Activated B cell treated with CpG ODN at 0.5 μM for 24 hours (primary cell): ENCODE measurements around the gene PSD. TPM values are rescaled to one million over a fixed set of nuclear protein-coding genes. Genes with fewer than 3 reads are reported as not detected.

Experiments used
- ATAC-seq: fragments of 200-7000 bp; cut with Tn5 transposase; one replicate; pipeline ENCODE4 v1.10.0; 2021; ENCODE audit warnings: low read depth, mild to moderate bottlenecking, moderate library complexity
- CTCF ChIA-PET: fragments of 350-600 bp; sonication (Branson Sonifier 250); formaldehyde crosslinking; loops from one replicate; lab custom pipeline; 2021; ENCODE audit warnings: antibody characterized with exemption; lab: Charles Lee
- POLR2A ChIA-PET: fragments of 350-600 bp; sonication (Branson Sonifier 250); formaldehyde crosslinking; loops from one replicate; lab custom pipeline; 2021; ENCODE audit warnings: antibody characterized with exemption; lab: Charles Lee
- DNase-seq: peaks from one replicate; pipeline ENCODE4 v3.0.0; 2022
- H3K27ac Mint-ChIP-seq: one replicate; pipeline ENCODE4 v1.8.0; 2020; ENCODE audit warnings: mixed read lengths
- H3K27me3 Mint-ChIP-seq: one replicate; pipeline ENCODE4 v1.8.0; 2021; ENCODE audit warnings: mixed read lengths
- H3K36me3 Mint-ChIP-seq: one replicate; pipeline ENCODE4 v1.8.0; 2021; ENCODE audit warnings: low read depth, mixed read lengths
- H3K4me1 Mint-ChIP-seq: one replicate; pipeline ENCODE4 v1.8.0; 2021; ENCODE audit warnings: mixed read lengths
- H3K4me3 Mint-ChIP-seq: one replicate; pipeline ENCODE4 v1.8.0; 2020; ENCODE audit warnings: mild to moderate bottlenecking, mixed read lengths
- H3K9me3 Mint-ChIP-seq: one replicate; pipeline ENCODE4 v1.8.0; 2020; ENCODE audit warnings: mixed read lengths
- intact Hi-C: fragments of 100-400 bp; cut with micrococcal nuclease; formaldehyde crosslinking; loops from one replicate; pipeline ENCODE4 v1.15.1; 2024
- total RNA-seq: library from RNA; stranded (reverse); gene quantifications from 2 replicates; pipeline ENCODE4 v1.2.3, GENCODE V29; 2022
- TF ChIP-seq, protein P1 (sequence below): fragments of 200-600 bp; IDR thresholded peaks from one replicate; pipeline ENCODE4 v1.8.0; 2022; ENCODE audit warnings: antibody characterized with exemption, mild to moderate bottlenecking

The PSD gene
- total RNA-seq, 1 donor from 2014 or later = 1.5 TPM

DNA sequence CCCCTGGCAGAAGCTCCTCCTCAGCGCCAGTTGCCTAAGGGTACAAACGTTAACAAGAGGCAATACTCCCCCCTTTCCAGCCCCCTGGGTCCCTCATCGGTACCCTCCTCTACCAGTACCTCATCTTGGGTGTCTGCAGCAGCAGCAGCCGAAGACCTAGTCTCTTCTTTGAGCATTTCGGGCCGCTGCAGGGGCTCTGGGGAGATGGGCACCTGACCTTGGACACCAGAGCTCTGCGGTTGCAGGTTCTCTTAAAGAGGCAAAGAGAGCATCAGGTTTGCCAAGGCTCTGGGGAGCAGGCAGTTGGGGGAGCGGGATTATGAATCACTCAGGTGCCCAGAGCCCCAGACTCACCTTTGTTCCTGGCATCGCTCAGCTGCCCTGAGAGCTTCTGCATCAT is 5.6 kb upstream of the PSD start:
- H3K36me3 Mint-ChIP-seq = peaks cover 31% of the 10 kb centered on the region
- no peaks in the 10 kb centered on the region for H3K27me3 Mint-ChIP-seq
- intact Hi-C loops = no loop called here
- peaks cover 37% of the 10 kb centered on the region for H3K4me1 Mint-ChIP-seq
- TF ChIP-seq, protein P1, sequence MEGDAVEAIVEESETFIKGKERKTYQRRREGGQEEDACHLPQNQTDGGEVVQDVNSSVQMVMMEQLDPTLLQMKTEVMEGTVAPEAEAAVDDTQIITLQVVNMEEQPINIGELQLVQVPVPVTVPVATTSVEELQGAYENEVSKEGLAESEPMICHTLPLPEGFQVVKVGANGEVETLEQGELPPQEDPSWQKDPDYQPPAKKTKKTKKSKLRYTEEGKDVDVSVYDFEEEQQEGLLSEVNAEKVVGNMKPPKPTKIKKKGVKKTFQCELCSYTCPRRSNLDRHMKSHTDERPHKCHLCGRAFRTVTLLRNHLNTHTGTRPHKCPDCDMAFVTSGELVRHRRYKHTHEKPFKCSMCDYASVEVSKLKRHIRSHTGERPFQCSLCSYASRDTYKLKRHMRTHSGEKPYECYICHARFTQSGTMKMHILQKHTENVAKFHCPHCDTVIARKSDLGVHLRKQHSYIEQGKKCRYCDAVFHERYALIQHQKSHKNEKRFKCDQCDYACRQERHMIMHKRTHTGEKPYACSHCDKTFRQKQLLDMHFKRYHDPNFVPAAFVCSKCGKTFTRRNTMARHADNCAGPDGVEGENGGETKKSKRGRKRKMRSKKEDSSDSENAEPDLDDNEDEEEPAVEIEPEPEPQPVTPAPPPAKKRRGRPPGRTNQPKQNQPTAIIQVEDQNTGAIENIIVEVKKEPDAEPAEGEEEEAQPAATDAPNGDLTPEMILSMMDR = no peak
- DNase-seq = no peak
- H3K27ac Mint-ChIP-seq = no peak overlapping the region
- POLR2A ChIA-PET = interaction anchor here (0.6 to 6.2 kb wide), 4 partner anchors 9 to 255 kb away, joined by 4 to 305 read pairs (median 41); partner anchors contain the start of genes CUEDC2 and NFKB2
- CTCF ChIA-PET = interaction anchor here (2.3 to 5.2 kb wide), 4 partner anchors 24 to 55 kb away, joined by 8 to 29 read pairs (median 24); no protein-coding TSS in a partner anchor
- no peak for ATAC-seq
- H3K4me3 Mint-ChIP-seq = no peak overlapping the region
- H3K9me3 Mint-ChIP-seq = no peaks in the 10 kb centered on the region

DNA sequence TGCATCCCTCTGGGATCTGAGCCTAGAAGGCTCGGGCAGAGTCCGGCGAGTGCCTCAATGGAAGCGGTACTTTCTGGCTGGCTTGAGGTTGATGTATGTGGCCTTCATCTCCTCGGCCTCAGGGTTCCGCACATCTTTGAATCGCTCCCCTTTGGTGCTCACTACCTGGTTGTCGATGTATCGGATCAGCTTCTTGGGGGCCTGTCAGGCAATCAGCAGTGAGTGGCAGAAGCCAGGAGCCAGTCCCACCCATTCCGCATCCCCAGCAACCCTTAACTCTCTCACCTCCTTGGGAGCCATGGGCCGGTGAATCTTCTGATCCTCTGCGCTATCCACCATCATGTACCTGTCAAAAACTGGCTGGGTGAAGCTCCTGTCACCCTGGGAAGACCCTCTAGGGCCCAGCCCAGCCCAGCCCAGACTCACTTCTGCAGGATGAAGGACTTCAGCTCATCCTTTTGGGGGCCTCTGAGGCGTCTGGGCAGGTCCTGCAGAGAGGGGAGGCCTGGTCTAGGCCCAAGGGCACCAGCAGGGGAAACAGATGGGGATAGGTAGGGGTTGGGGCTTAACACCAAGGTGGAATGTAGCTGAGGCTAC is 4.9 kb upstream of the PSD start:
- H3K27ac Mint-ChIP-seq = no peak overlapping the region
- no peaks in the 10 kb centered on the region for H3K27me3 Mint-ChIP-seq
- DNase-seq = no peak
- H3K4me3 Mint-ChIP-seq = no peak overlapping the region
- H3K4me1 Mint-ChIP-seq = peaks cover 40% of the 10 kb centered on the region
- intact Hi-C loops = loop anchor here (2.0 kb wide), 1 partner anchor 71 kb away; no protein-coding TSS in a partner anchor
- peaks cover 30% of the 10 kb centered on the region for H3K36me3 Mint-ChIP-seq
- CTCF ChIA-PET = interaction anchor here (0.7 to 5.2 kb wide), 11 partner anchors 9 to 254 kb away, joined by 3 to 40 read pairs (median 8); partner anchors contain the start of genes C10orf95, CUEDC2 and NFKB2
- POLR2A ChIA-PET = interaction anchor here (1.2 to 6.2 kb wide), 5 partner anchors 9 to 219 kb away, joined by 4 to 305 read pairs (median 14); partner anchors contain the start of genes CUEDC2 and NFKB2
- ATAC-seq = no peak
- TF ChIP-seq, protein P1 = no peak
- no peaks in the 10 kb centered on the region for H3K9me3 Mint-ChIP-seq

GRCh38 chr10:102422545-102423129 is 4.1 kb upstream of the PSD start:
- CTCF ChIA-PET = interaction anchor here (0.7 to 5.2 kb wide), 18 partner anchors 10 to 253 kb away, joined by 3 to 40 read pairs (median 4); partner anchors contain the start of genes C10orf95, CUEDC2 and NFKB2
- intact Hi-C loops = loop anchor here (1.0 to 2.0 kb wide), 3 partner anchors 70 to 290 kb away; no protein-coding TSS in a partner anchor
- H3K27me3 Mint-ChIP-seq = peaks cover 8% of the 10 kb centered on the region
- DNase-seq (peak; percentile 57), ATAC-seq (peak; percentile 25)
- H3K9me3 Mint-ChIP-seq = no peaks in the 10 kb centered on the region
- peaks cover 29% of the 10 kb centered on the region for H3K36me3 Mint-ChIP-seq
- H3K27ac Mint-ChIP-seq = peak overlapping the region; percentile 65
- TF ChIP-seq, protein P1 = no peak
- H3K4me1 Mint-ChIP-seq = peaks cover 45% of the 10 kb centered on the region
- POLR2A ChIA-PET = interaction anchor here (1.2 to 6.2 kb wide), 6 partner anchors 10 to 220 kb away, joined by 4 to 305 read pairs (median 21); partner anchors contain the start of genes C10orf95, CUEDC2 and NFKB2
- peak overlapping the region; percentile 98 for H3K4me3 Mint-ChIP-seq

- Mint-ChIP-seq H3K9me3 (no peaks in the 10 kb centered on the region), H3K27me3 (peaks cover 13% of the 10 kb centered on the region), H3K4me3 (peak overlapping the region; percentile 98), H3K4me1 (peaks cover 45% of the 10 kb centered on the region), H3K27ac (peak overlapping the region; percentile 95), H3K36me3 (peaks cover 23% of the 10 kb centered on the region)
- no peak for DNase-seq
- ChIA-PET CTCF (interaction anchor here (0.9 to 5.2 kb wide), 18 partner anchors 11 to 252 kb away, joined by 3 to 40 read pairs (median 4); partner anchors contain the start of genes CUEDC2, NFKB2 and SUFU), POLR2A (interaction anchor here (0.5 to 6.2 kb wide), 12 partner anchors 8 to 220 kb away, joined by 4 to 305 read pairs (median 10); partner anchors contain the start of genes C10orf95, CUEDC2, NFKB2 and PITX3)
- no peak for ATAC-seq
- TF ChIP-seq, protein P1 = no peak
- intact Hi-C loops = loop anchor here (1.0 to 2.0 kb wide), 12 partner anchors 10 to 301 kb away; partner anchors contain the start of genes ACTR1A, CUEDC2 and LDB1
Observed at GRCh38 chr10:102421757-102422512, 3.4 kb upstream of the PSD start.
